Measurements from ENCODE around the gene COX14. TPM values are rescaled to one million over a fixed set of nuclear protein-coding genes. Genes with fewer than 3 reads are reported as not detected.

COX14 gene
- total RNA-seq, 1 experiment from 2014 or later: 74.5 TPM

DNA sequence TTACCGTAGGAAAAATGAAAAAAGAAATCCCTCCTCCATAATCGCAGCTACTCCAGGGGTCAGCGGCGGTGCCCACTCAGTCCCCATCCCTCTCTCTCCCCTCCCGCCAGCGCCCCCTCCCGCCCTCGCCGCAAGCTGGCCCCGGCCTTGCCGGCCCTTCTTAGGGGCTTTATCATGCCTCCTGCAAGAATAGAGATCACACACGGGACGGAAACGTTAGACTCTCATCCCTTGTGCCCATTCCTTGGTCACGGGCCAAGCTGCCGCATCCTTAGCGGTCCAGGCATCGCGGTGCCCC is 692 bp upstream of the COX14 start:
- intact Hi-C loops (cut with micrococcal nuclease; ENCODE audit: unreplicated experiment) (loop anchor here (5.0 kb wide), 1 partner anchor 56 kb away; the partner anchor contains the start of gene CERS5), in situ Hi-C loops (cut with HindIII; ENCODE audit: low pct_unique_long_range_greater_than_20kb, low sequenced_read_pairs) (no loop called here)
- peaks cover 15% of the 10 kb centered on the region for H3K4me1 ChIP-seq (ENCODE audit: control insufficient read depth, insufficient read depth, low read length)
- peak overlapping the region; percentile 65; the same call in 1 of the 2 replicates for H3K27ac ChIP-seq (ENCODE audit: low read length)
- BruUV-seq (replicated peaks): no TSS peak
- no peak for DNase-seq (ENCODE audit: low read depth, low spot score)
- peak; percentile 3 for ATAC-seq
- ChIA-PET POLR2A (interaction anchor here (0.6 to 0.7 kb wide), 2 partner anchors 221 to 614 kb away, joined by 3 to 7 read pairs; no protein-coding TSS in a partner anchor), CTCF (interaction anchor here (0.6 to 2.6 kb wide), 12 partner anchors 10 to 1275 kb away, joined by 3 to 15 read pairs (median 4); partner anchors contain the start of genes CERS5 and SMARCD1)
- H3K27me3 ChIP-seq (ENCODE audit: control insufficient read depth, insufficient read depth, low read length): no peaks in the 10 kb centered on the region
- TF ChIP-seq TCF7L2 (IDR thresholded peaks at IDR 0.05; ENCODE audit: low read depth, low read length) (no peak), POLR2AphosphoS5 (IDR thresholded peaks at IDR 0.05; ENCODE audit: low read depth, low read length) (no peak), SIN3A (IDR thresholded peaks at IDR 0.05; ENCODE audit: borderline replicate concordance, insufficient read depth, low read depth, low read length) (no peak)
- TF ChIP-seq, protein P1, sequence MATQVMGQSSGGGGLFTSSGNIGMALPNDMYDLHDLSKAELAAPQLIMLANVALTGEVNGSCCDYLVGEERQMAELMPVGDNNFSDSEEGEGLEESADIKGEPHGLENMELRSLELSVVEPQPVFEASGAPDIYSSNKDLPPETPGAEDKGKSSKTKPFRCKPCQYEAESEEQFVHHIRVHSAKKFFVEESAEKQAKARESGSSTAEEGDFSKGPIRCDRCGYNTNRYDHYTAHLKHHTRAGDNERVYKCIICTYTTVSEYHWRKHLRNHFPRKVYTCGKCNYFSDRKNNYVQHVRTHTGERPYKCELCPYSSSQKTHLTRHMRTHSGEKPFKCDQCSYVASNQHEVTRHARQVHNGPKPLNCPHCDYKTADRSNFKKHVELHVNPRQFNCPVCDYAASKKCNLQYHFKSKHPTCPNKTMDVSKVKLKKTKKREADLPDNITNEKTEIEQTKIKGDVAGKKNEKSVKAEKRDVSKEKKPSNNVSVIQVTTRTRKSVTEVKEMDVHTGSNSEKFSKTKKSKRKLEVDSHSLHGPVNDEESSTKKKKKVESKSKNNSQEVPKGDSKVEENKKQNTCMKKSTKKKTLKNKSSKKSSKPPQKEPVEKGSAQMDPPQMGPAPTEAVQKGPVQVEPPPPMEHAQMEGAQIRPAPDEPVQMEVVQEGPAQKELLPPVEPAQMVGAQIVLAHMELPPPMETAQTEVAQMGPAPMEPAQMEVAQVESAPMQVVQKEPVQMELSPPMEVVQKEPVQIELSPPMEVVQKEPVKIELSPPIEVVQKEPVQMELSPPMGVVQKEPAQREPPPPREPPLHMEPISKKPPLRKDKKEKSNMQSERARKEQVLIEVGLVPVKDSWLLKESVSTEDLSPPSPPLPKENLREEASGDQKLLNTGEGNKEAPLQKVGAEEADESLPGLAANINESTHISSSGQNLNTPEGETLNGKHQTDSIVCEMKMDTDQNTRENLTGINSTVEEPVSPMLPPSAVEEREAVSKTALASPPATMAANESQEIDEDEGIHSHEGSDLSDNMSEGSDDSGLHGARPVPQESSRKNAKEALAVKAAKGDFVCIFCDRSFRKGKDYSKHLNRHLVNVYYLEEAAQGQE (IDR thresholded peaks at IDR 0.05; ENCODE audit: insufficient read depth in 1 of 2, low read depth in 2 of 2, low read length in 1 of 2): no peak
- TF ChIP-seq, protein P2, sequence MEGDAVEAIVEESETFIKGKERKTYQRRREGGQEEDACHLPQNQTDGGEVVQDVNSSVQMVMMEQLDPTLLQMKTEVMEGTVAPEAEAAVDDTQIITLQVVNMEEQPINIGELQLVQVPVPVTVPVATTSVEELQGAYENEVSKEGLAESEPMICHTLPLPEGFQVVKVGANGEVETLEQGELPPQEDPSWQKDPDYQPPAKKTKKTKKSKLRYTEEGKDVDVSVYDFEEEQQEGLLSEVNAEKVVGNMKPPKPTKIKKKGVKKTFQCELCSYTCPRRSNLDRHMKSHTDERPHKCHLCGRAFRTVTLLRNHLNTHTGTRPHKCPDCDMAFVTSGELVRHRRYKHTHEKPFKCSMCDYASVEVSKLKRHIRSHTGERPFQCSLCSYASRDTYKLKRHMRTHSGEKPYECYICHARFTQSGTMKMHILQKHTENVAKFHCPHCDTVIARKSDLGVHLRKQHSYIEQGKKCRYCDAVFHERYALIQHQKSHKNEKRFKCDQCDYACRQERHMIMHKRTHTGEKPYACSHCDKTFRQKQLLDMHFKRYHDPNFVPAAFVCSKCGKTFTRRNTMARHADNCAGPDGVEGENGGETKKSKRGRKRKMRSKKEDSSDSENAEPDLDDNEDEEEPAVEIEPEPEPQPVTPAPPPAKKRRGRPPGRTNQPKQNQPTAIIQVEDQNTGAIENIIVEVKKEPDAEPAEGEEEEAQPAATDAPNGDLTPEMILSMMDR (IDR thresholded peaks at IDR 0.05): no peak
- H3K36me3 ChIP-seq (ENCODE audit: control insufficient read depth, insufficient read depth, low read length): no peaks in the 10 kb centered on the region
- H3K9me3 ChIP-seq (ENCODE audit: control insufficient read depth, insufficient read depth, low read depth, low read length): no peaks in the 10 kb centered on the region
- peak overlapping the region; percentile 11 to 40; a peak in 3 of 4 replicates for H3K4me3 ChIP-seq (ENCODE audit: low read depth in 2 of 2, low read length in 2 of 2)

DNA sequence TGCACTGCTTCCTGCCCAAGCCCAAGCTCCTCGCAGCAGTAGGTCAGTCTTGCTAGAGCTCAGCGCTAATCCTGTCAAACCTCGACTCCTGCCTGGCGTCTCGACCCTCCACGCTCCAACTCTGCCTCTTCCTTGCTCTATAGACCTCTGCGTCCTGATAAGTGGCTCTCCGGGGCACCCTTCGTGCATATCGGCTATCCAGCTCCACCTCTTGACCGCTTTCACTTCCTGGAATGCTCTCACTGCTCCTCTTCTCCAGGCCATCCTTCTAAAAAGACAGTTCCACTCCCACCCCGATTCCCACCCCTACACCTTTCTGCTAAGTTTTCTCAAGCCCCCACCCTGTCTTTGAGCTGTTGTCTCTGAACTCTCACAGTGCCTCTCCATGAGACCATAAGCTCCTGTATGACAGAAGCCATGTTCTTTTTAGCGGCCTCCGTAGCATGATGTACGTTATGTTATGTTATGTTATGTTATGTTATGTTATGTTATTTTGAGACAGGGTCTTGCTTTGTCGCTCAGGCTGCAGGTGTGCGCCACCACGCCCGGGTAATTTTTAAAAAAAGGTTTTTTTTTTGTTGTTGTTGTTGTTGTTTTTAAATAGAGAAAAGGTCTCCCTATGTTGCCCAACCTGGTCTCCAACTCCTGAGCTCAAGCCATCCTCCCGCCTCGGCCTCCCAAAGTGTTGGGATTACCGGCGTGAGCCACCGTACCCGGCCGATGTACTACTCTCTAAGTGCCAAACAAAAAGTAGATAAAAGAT is 601 bp downstream of the COX14 start:
- Histone ChIP-seq H3K4me1 (ENCODE audit: control insufficient read depth, insufficient read depth, low read length) (peaks cover 15% of the 10 kb centered on the region), H3K27ac (ENCODE audit: low read length) (peak overlapping the region; percentile 71), H3K4me3 (ENCODE audit: low read depth in 2 of 2, low read length in 2 of 2) (peak overlapping the region; percentile 64 to 99), H3K9me3 (ENCODE audit: control insufficient read depth, insufficient read depth, low read depth, low read length) (no peaks in the 10 kb centered on the region), H3K36me3 (ENCODE audit: control insufficient read depth, insufficient read depth, low read length) (no peaks in the 10 kb centered on the region), H3K27me3 (ENCODE audit: control insufficient read depth, insufficient read depth, low read length) (no peaks in the 10 kb centered on the region)
- DNase-seq (ENCODE audit: low read depth, low spot score) (no peak), ATAC-seq (peak; percentile 4; the same call in 1 of the 2 replicates)
- in situ Hi-C loops (cut with HindIII; ENCODE audit: low pct_unique_long_range_greater_than_20kb, low sequenced_read_pairs): no loop called here
- BruUV-seq (replicated peaks): TSS peak; percentile 58
- intact Hi-C loops (cut with micrococcal nuclease; ENCODE audit: unreplicated experiment): loop anchor here (5.0 kb wide), 1 partner anchor 55 kb away; the partner anchor contains the start of gene CERS5
- POLR2A ChIA-PET: interaction anchor here (0.5 to 0.6 kb wide), 3 partner anchors 12 to 773 kb away, joined by 3 to 4 read pairs (median 3); no protein-coding TSS in a partner anchor
- no peak for TF ChIP-seq POLR2AphosphoS5 (IDR thresholded peaks at IDR 0.05; ENCODE audit: low read depth, low read length)
- TF ChIP-seq, protein P1 (IDR thresholded peaks at IDR 0.05; ENCODE audit: insufficient read depth in 1 of 2, low read depth in 2 of 2, low read length in 1 of 2): no peak
- no peak for TF ChIP-seq TCF7L2 (IDR thresholded peaks at IDR 0.05; ENCODE audit: low read depth, low read length)
- TF ChIP-seq, protein P2 (IDR thresholded peaks at IDR 0.05): no peak
- no peak; the same call in 1 of the 2 replicates for TF ChIP-seq SIN3A (IDR thresholded peaks at IDR 0.05; ENCODE audit: borderline replicate concordance, insufficient read depth, low read depth, low read length)
- CTCF ChIA-PET: interaction anchor here (0.5 to 2.6 kb wide), 12 partner anchors 11 to 408 kb away, joined by 3 to 15 read pairs (median 5); partner anchors contain the start of gene CERS5
